DMS 273 (cell line): ENCODE results near the gene TMIE.

Experiments
- DNase-seq: peaks from one replicate; lab custom pipeline; 2025; ENCODE audit not compliant: unreplicated experiment; lab: John Stamatoyannopoulos, UW

Gene TMIE

DNA sequence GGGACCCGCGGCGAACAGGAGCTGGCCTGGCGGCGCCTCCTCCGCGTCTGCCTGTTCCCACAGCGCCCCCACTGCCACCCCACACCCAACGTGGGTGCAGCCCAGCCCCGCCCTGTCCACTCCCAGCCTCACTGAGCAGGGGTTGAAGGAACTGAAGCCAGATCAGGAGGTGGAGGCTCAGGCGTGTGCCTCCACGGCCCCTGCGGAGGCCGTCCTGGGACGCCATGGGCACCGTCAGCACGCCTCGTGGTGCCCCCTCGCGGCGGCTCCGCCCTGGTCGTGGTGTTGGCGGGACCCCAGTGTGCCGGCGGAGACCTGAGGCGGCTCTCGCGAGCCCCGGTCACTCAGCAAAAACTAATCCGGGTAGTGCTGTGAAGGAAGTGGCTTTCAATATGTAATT, 55.5 kb downstream of the TMIE start:
- no peak for DNase-seq

DNA sequence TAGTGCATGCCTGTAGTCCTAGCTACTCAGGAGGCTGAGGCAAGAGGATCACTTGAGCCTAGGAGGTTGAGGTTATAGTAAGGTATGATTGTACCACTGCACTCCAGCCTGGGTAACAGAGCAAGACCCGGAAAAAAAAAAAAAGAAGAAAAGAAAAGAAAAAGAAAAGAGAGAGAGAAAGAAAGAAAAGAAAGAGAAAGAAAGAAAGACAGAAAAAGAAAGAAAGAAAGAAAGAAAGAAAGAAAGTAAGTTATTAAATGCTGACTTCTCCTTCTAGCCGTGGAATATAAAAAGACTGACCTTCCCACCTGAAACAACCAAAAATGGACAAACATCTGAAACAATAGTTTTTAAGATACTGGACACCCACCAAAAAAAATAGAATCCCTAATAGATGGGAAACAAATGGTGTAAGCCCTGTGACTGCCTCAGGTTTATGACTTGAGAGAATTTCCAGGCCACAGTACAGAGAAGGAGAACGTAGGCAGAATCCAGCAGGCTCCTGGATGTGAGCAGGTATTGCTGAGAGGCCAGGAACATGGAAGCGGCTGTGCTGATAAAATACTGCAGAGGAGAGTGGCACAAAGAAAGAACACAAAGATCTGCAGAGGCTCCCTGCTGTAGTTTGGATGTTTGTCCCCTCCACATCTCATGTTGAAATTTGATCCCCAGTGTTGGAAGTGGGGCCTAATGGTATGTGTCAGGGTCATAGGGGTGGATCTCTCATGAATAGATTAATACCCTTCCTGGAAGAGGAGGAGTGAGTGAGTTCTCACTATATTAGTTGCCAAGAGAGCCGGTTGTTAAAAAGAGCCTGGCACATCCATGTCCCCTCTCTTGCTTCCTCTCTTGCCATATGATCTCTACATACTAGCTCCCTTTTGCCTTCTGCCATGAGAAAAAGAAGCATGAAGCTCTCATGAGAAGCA, 58.3 kb downstream of the TMIE start:
- no peak for DNase-seq
